HG03064 (cell line): ENCODE data around the gene RNF149.
"Not testable (repeated sequence)": the region's sequence is repeated elsewhere in the genome, so short reads cannot be mapped to it uniquely, and the experiment has no call there.

Source experiments
- ATAC-seq: cut with Tn5 transposase; IDR thresholded peaks from one replicate; pipeline ENCODE4 v1.9.1; 2021; ENCODE audit warnings: low read depth; ENCODE audit not compliant: unreplicated experiment

Gene RNF149, protein sequence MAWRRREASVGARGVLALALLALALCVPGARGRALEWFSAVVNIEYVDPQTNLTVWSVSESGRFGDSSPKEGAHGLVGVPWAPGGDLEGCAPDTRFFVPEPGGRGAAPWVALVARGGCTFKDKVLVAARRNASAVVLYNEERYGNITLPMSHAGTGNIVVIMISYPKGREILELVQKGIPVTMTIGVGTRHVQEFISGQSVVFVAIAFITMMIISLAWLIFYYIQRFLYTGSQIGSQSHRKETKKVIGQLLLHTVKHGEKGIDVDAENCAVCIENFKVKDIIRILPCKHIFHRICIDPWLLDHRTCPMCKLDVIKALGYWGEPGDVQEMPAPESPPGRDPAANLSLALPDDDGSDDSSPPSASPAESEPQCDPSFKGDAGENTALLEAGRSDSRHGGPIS

DNA sequence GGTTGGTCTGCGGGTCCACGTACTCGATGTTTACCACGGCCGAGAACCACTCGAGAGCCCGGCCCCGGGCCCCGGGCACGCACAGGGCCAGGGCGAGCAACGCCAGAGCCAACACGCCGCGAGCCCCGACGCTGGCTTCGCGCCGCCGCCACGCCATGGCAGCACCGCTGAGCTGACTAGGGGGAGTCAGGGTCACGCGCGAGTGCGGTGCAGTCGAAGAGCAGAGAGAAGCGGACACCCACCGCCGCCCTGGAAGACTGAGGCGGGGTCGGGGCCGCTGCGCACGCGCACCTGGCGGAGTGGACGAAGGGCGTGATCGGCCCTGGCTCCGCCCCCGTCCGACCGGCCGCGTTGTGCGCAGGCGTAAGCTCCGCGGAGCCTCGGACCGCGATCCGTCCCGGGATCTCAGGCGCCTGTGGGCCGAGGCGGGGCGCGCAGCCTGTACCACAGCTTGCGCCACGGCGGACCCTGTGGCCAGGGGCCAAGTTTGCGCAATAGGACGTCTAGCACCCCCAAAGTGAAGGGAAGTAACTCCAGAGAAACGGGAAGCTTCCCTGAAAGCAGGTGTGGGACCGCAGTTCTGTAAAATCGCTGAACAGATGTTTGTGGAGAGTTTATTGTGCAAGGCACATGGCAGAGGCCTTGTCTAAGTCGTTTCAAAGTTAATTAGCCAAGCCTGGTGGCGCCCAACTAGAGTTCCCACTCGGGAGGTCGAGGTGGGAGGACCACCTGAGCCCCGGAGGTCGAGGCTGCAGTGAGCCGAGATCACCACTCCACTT is at the start of gene RNF149:
TSS of gene RNF149 (minus strand) at position 270 of the 779 bp plus-strand sequence. CDS start at position 157, 113 bp downstream.
- ATAC-seq: peak; percentile 51

DNA sequence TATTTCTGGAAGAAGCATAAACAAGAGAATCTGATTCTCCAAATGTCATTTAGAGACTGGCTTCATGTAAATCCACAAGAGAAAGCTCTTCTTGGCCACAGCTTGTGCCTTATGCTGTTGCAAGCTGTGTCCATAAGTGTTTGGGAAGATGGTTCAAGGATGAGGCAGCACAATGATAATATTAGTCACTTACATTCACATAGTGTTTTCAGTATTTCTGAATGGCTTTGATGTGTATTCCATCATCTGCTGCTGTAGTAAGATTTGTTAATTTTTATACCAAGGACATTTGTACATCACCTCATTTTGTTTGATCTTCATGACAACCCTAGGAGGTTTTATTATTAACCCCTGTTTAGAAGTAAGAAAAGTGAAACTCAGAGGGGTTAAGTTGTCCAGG is 48.9 kb upstream of the RNF149 start:
- ATAC-seq: no peak

DNA sequence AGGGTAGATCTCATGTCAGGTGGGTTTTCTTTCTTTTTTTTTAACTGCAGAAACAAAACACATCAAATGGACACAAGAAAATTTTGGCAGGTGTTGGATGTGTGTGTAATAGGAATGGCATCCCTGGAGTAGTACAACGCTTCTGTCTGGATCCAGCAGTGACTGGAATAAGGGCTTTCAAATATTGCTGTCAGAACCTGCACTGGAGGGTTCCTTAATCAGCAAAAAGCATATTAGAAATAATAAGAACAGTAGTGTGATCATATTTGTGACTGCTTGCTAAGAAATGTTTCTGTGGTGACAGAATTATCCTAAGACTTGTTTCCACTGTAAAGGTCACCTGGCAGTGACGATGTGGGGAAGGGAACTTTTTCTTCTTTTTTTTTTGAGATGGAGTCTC is 48.0 kb upstream of the RNF149 start:
- ATAC-seq: no peak

DNA sequence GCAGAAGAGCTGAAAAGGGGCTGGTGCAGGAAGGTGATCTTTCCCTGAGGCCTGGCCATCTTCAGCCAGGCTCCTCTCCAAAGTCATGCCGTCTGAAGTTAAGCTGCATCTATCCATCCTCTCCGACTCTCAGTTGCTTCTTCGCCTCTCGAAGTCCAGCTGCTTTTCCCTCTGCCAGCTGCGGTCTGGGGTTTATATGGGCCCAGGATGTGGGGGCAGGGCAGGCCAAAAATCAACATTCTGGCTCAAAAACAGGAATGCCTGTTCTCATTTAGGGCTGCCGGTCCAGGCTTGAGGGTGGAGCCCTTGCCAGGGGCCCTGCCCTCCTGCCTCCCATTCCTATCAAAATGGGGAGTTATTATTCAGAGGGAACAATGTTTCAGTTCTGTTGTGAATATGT is 47.6 kb upstream of the RNF149 start:
- ATAC-seq: no peak

DNA sequence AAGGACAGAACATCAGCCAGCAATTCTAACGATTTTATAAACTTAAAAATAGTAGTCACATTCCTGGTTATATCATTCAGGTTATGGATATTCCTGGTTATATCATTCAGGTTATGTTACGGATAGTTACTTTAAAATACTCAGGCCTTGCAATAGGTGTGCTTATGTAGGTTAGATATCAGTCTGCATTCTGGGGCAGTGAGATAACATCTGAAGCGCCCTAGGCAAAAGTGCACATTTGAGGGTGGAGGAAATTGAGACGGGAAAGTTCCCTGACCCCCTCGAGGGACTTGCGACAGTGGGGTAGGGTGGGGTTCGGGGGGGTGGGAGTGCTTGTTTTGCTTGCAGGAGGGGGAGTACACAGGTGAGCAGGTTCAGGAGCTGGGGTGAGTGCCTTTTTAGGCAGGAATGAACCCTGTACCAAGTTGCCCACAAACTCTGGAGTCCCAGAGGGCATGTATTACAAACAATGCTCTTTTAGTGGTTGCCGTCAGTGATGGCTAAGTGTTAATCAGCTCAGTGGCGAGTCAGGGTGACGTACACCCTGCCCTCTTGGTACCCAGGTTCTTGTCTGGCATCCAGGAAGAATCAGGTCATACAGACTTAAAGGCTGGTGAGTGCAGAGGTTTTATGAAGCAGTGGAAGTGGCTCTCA is 47.0 kb upstream of the RNF149 start:
- ATAC-seq: no peak

DNA sequence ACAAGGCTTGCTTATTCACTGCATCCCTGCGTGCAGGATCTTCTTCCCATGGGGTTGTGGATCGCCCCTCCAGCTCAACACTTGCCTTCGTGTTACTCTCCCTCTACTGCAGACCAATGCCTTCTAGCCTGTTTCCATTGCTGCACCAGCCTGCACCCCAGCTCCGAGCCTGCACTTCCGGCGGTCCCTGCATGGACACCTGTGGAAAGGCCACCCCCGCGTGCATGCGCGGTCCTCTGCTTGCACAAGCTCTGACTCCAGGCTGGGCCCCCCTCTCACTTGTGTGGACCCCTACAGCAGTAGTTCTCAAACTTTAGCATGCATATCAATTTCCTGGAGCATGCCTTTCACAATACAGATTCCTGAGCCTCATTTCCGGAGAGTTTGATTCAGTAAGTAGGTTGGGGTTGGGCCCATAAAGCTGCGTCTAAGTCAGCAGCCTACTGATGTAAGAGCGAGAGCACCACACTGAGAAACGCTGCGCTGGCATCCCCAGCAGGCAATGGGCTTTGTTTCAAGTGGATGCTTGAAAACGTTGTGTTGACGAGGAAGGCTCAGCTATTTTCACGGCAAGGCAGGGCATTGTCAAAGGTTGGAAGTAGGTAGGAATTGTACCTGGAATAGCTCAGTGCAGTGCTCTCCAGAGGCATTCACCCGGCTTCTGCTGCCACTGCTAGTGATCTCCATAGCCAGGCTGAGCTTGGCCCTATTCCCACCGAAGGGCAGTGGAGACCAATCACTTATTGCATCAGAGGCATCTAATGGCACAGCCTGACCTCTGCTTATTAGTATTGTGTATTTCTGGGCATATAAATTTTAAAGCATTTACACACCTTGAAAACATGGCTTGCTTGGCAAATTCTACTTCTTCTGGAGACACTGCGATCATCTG is 46.2 kb upstream of the RNF149 start:
- no peak for ATAC-seq

DNA sequence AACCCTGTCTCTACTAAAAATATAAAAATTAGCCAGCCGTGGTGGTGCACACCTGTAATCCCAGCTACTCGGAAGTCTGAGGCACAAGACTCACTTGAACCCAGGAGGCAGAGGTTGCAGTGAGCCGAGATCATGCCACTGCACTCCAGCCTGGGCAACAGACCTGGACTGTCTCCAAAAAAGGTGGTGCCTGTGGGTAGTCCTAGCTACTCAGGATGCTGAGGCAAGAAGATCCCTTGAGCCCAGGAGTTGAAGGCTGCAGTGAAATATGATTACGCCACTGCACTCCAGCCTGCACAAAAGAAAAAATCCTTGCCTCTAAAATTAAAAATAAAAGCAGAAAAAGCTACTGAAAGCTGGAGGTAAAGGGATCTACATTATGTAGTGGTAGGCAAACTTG is 44.1 kb upstream of the RNF149 start:
- not testable (repeated sequence) for ATAC-seq

DNA sequence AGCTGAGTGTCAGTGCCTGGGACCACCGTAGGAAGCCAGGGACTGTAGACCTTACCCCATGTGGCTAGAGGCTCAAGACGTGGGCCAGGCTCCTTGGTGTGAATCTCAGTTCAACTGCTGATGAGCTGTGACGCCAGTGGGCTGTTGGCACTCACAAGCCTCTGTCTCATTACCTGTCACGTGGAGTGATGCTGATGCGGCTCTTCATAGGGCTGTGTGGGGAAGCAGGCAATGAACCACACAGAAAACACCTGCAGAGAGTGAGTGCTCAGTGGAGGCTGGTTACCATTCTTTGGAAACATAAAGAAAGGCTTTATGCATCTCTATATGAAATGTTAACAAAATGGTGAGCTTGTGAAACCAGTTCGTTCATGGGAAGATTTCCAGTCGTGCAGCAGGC is 42.7 kb upstream of the RNF149 start:
- ATAC-seq: no peak

DNA sequence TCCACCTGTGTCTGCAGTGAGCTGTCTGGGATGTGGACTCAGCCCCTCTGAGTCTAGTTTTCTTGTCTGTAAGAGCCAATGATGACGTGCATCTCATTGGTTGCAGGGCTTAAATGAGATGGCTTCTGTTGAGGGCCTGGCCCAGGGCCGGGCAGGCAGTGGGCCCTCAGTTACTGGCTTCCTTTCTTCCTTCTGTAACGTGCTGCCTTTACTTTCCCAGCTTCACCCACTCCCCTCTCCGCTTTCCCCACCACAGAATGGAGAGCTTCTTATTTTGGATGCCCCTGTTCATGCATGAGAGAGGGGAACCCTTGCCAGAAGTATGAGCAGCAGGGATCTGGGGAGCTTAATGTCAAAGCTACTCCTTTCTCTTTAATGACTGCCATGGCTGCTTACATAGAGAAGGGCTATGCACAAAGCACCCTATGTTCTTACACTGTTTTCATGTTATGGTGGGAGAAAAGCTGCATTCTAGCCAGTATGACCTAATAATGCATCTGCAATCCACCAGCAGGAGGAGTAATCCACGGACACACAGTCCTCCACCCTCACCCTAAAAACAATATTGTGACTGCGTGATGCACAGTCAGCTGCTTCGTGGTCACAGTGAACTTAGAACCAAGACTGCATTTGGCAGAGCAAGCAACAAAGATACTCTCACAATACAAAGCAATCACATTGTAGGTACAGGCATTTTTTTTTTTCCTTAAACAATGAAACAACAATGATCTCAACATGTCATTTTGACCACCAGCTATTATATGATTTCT is 41.6 kb upstream of the RNF149 start:
- ATAC-seq: no peak

DNA sequence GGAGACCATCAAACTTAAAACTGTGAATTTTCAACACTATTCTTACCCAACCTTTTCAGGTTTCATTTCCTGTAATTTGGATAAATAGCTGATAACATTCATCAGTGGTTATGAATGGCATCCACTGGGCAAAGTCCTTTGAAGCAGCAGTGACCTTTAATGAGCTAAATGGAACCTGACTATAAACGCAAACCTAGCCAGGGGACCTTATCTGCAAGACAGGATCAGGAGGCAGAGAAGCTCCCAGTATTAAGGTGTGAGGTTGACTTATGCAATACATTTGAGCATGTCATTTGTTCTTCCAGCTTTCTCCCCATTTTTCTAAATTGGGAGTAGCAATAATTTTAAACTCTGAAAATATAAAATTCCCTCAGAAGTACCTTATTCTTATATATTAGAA is 40.4 kb upstream of the RNF149 start:
- no peak for ATAC-seq

DNA sequence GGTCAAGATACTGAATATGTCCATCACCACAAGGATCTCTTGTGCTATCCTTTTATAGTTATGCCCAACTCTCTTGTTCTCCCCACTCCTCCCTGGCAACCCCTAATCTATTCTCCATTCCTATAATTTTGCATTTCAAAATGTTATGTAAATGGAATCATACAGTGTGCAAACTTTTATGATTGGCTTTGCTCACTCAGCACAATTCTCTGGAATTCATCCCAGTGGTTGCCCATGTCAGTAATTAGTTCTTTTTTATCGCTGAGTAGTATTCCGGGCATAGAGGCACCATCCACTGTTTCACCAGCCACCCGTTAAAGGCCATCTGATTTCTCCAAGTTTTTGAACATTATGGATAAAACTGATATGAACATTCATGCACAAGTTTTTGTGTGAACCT is 38.4 kb upstream of the RNF149 start:
- ATAC-seq: no peak

DNA sequence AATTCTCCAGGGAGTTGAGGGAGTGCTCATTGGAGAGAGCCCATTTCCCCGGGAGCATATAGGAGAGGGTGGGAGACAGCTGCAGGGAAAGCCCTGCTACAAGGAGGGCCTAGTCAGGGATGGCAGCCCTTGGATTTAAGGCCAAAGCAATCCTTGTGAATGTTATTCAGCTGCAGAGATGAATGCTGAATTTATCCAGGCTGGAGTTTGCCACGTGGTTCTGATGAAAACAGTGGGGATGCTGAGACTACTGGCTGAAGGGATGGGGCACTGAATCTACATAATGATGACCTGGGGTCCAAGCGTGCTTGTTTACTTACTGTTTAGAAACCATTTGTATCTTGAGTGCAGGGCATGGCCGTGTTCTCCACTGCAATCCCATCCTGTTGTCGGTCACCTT is 35.6 kb upstream of the RNF149 start:
- ATAC-seq: no peak

DNA sequence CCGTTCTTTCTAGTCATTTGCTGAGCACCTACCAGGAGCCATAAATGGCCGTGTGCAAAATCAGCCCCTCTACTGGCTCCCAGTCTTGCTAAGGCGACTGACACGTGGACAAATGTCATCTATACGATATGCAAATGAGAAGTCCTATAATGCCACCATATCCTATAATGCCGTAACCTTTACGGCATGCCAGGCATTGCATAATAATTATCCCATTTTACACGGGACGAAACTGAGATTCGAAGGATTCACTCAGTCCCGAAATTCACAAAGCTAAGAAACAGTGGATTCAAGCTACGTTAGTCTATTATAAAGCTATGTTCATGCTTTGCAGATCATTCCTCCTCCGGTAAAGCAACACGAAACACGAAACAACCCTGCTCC is 34.1 kb upstream of the RNF149 start:
- no peak for ATAC-seq

DNA sequence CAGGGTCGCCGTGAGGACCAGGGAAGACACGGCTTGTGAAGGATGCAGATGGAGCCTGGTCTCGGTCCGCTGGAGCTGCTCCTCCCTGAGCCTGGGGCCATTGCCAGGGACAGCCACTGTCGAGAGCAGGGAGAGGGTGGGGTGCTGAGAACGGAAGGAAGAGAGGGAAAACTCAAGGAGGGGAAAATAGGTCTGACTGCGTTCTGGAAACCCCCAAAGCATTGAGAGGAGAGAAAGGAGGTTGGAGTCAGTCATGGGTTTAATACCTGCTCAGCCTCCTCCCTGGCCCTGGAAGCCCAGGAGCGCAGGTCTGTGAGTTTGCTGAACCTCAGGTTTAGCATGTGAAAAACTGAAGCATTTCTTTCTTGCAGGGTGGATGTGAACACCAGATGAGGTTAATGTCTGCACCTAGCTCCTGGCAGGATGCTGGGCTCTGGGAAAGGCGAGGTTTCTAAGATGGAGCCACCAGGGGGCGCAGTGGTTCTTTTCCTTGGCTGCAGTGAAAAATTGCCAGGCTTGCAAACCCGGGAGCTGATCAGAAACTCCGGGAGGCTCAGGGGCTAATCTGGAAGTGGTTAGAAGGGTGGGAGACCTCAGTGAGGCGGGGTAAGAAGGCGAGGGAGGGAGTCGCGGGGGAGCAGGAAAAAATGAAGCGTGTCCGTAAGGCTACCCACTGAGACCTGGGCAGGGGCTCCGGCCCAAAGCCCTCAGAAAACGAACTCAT is 33.6 kb upstream of the RNF149 start:
- no peak for ATAC-seq

DNA sequence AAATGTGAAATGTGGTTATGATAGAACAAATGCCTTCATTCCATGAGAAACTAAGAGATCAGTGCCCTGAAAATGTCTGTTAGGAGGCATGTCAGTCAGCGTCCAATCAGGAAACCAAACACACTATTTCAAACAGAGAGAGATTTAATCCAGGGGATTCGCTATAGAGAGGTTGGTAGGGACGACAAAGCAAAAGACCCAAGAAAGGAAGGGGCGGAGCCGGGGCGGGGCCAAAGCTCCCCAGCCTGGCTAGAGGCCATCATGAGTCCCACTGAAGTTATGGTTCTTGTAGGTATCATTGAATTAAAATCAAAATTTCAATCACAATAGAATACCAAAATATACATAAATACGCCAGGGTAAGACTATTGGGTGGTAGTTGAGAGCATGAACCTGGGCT is 32.9 kb upstream of the RNF149 start:
- no peak for ATAC-seq

DNA sequence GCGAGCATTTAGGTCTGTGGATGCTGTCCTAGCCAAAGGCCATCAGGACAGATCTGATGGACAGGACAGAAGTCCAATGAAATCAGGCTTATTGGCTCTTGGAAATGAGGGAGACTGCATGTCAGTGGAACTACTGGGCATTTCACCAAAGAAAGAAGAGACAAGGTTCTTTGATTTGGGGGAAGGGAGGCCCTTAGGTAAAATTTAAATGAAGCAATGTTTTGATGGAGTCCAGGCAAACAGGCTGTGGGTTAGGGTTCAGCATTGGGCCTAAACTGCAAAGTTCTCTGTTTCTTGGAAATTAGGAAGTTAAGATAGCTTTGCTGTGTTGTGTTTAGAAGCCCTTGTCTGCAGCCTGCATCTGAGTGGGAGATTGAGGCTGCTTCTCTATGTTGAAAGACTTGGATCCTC is 31.6 kb upstream of the RNF149 start:
- ATAC-seq: no peak

DNA sequence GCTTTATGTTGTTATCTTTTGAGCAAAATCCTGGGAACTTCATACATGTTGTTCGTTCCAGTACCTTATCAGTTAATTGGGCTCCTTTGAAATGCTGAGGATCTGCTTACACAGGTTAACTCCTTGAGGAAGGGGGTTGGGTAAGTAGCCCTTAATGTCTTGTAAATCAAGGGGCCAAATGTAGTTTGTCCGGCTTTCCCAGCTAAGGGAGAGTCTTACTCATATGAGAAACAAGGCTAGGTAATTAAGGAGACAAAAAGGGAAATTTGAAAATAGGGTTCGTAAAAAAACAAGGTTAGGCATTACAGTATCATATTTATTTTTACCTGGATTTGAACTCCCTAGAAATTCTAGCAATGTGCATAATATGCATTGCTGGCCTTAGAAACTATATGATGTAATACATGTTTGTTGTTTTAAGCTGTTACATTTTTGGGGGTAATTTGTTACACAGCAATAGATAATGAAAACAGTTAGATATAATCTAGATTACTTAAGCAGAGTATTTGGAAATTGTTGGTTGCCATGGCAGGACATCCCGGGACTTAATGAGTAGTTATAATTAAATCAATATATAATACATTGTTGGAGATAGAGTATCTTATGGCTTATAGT is 30.9 kb upstream of the RNF149 start:
- no peak for ATAC-seq

DNA sequence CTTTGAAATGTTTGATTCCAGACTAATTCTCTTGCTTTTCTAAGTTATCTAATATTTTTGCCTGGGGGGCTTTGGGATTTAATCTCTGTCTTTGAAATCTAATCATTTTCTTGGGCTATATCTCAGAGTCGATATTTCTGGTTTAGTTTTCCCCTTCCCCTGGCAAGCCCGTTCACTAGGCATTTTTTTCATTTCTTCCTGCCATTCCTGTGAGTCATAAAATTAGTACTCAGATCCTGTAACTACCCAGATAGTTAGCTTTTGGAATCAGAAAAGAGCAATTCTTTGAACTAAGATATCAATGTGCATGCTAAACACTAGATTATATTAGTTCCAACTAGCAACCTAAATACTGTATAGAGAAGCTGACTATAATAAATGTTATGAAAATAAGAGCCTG is 29.4 kb upstream of the RNF149 start:
- ATAC-seq: no peak
